ENCODE measurements around the gene ANO3. TPM values are rescaled to one million over a fixed set of nuclear protein-coding genes. Genes with fewer than 3 reads are reported as not detected.

The ANO3 gene
- total RNA-seq, 1 donor from 2014 or later = 0.29 TPM

DNA sequence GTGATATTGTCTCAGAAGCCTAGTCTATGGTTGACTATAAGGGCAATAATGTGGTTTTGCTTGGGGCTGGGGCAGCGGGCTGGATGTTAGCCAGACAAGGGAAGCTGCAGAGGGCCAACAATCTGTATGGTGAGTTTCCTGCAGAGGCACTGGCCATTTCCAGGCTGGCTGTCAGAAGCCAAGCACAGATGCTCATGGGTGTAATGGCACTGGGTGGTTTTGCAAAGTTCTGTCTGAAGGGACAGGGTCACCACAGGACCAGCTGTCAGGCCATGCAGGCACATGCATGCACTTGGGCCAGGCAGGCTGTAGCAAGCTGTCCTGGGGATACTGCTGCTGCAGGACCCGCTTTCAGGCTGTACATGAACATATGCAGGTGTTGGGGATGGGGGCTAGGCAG lies 281.8 kb downstream of the ANO3 start:
- H3K27ac Mint-ChIP-seq = no peak overlapping the region
- TF ChIP-seq, protein P1, sequence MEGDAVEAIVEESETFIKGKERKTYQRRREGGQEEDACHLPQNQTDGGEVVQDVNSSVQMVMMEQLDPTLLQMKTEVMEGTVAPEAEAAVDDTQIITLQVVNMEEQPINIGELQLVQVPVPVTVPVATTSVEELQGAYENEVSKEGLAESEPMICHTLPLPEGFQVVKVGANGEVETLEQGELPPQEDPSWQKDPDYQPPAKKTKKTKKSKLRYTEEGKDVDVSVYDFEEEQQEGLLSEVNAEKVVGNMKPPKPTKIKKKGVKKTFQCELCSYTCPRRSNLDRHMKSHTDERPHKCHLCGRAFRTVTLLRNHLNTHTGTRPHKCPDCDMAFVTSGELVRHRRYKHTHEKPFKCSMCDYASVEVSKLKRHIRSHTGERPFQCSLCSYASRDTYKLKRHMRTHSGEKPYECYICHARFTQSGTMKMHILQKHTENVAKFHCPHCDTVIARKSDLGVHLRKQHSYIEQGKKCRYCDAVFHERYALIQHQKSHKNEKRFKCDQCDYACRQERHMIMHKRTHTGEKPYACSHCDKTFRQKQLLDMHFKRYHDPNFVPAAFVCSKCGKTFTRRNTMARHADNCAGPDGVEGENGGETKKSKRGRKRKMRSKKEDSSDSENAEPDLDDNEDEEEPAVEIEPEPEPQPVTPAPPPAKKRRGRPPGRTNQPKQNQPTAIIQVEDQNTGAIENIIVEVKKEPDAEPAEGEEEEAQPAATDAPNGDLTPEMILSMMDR (conservative IDR thresholded peaks at IDR 0.05) = no peak
- H3K9me3 Mint-ChIP-seq = no peaks in the 10 kb centered on the region
- DNase-seq (ENCODE audit: extremely low spot score, unreplicated experiment) = no peak
- H3K4me1 Mint-ChIP-seq (ENCODE audit: unreplicated experiment) = peaks cover 7% of the 10 kb centered on the region
- no peaks in the 10 kb centered on the region for H3K36me3 Mint-ChIP-seq
- H3K27me3 Mint-ChIP-seq = no peaks in the 10 kb centered on the region
- H3K4me3 Mint-ChIP-seq = no peak overlapping the region

DNA sequence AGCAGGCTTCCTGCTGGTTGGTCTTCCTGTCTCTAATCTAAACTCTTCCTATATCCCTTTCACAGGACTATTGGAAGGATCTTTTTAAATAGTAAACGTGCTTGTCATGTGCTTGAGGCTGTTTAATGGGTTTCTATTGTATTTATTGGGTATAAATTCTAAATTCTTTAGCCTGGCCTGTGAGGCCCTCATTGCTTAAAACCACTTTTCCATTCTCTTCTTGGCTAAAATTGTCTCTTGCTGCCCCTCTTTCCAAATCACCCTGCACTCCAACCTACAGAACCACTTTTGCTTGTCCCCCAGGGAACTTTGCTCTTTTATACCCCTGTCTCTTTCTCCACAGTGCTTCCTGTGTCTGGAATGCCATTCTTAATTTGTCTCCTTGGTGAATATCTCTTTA lies 286.5 kb downstream of the ANO3 start:
- Mint-ChIP-seq H3K9me3 (no peaks in the 10 kb centered on the region), H3K4me1 (ENCODE audit: unreplicated experiment) (peaks cover 7% of the 10 kb centered on the region), H3K36me3 (no peaks in the 10 kb centered on the region), H3K4me3 (no peak overlapping the region), H3K27me3 (no peaks in the 10 kb centered on the region), H3K27ac (no peak overlapping the region)
- DNase-seq (ENCODE audit: extremely low spot score, unreplicated experiment) = no peak
- TF ChIP-seq, protein P1 (conservative IDR thresholded peaks at IDR 0.05) = no peak

DNA sequence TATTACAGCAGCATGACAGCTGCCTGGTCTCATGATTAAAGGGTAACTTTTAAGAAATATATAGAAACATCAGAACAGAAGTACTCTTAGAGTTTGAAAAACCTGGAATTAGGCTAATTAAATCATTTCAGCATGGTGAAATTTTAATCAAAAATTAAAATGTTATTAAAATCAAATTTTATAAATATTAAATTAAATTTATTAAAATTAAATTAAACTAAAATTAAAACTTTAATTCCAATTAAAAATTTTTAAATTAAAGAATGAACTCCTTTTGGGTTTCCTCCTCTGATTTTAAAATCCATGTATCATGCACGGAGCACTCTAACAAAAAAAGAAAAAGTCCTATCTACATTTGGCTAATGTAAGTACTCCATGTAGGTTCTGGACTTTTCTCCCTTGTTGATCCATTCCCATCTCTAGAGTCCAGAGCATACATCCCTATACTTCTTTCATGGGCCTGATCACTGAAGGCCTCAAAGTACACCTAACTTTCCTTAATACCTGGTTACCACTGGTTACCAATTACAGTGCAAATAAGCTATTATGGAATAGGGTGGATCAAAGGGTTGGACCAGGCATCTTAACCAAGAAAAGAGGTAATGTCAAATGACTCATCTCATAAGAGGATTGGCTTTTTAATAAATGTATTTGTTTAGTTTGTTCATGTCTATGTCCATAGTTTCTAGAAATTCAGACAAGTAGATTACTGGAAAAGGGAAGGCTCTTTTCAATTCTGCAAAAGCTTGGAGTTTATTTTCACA lies 288.5 kb downstream of the ANO3 start:
- H3K36me3 Mint-ChIP-seq = no peaks in the 10 kb centered on the region
- no peaks in the 10 kb centered on the region for H3K9me3 Mint-ChIP-seq
- H3K27me3 Mint-ChIP-seq = no peaks in the 10 kb centered on the region
- H3K27ac Mint-ChIP-seq = peak overlapping the region; percentile 90
- no peak for DNase-seq (ENCODE audit: extremely low spot score, unreplicated experiment)
- H3K4me3 Mint-ChIP-seq = no peak overlapping the region
- TF ChIP-seq, protein P1 (conservative IDR thresholded peaks at IDR 0.05) = no peak
- H3K4me1 Mint-ChIP-seq (ENCODE audit: unreplicated experiment) = peaks cover 7% of the 10 kb centered on the region

DNA sequence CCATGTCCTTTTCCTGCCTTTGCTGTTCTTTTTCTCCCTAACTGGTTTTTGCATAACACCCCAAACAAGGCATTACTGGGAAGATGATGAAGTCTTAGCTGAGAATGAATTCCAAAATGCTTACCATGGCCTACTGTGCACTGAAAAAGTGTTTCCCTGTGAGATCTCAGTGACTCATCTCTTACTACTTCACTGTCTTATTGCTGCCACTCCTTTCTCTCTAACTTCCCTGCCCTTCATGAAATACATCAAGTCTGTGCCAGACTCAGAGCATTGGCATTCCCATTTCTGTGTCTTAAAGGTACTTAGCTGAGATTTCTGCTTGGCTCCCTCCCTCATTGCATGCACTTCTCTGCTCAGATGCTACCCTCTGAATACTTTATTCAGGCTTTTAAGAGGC lies 289.2 kb downstream of the ANO3 start:
- Mint-ChIP-seq H3K4me1 (ENCODE audit: unreplicated experiment) (peaks cover 7% of the 10 kb centered on the region), H3K36me3 (no peaks in the 10 kb centered on the region), H3K27me3 (no peaks in the 10 kb centered on the region), H3K27ac (peak overlapping the region; percentile 90), H3K4me3 (no peak overlapping the region), H3K9me3 (no peaks in the 10 kb centered on the region)
- TF ChIP-seq, protein P1 (conservative IDR thresholded peaks at IDR 0.05) = no peak
- DNase-seq (ENCODE audit: extremely low spot score, unreplicated experiment) = no peak

DNA sequence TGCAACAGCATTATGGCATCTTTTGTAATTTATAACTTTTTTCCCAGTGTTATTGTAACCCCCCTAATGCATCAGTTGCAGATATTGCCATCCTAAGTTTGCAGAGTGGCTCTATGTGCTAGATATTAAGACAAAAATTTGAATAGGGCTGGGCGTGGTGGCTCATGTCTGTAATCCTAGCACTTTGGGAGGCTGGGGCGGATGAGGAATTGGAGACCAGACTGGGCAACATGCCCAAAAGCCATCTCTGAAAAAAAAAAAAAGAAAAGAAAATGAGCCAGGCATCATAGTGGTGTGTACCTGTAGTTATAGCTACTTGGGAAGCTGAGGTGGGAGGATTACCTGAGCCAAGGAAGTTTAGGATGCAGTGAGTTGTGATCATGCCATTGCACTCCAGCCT lies 290.3 kb downstream of the ANO3 start:
- Mint-ChIP-seq H3K27me3 (peaks cover under 1% of the 10 kb centered on the region), H3K9me3 (no peaks in the 10 kb centered on the region), H3K27ac (no peak overlapping the region), H3K36me3 (no peaks in the 10 kb centered on the region), H3K4me1 (ENCODE audit: unreplicated experiment) (peaks cover 7% of the 10 kb centered on the region), H3K4me3 (no peak overlapping the region)
- TF ChIP-seq, protein P1 (conservative IDR thresholded peaks at IDR 0.05) = no peak
- DNase-seq (ENCODE audit: extremely low spot score, unreplicated experiment) = no peak

Measured in type B pancreatic cell (in vitro differentiated cells).